ENCODE data around the gene ADD2. TPM values are rescaled to one million over a fixed set of nuclear protein-coding genes. Genes with fewer than 3 reads are reported as not detected.
"Not testable (repeated sequence)": the region's sequence is repeated elsewhere in the genome, so short reads cannot be mapped to it uniquely, and the experiment has no call there.

ADD2 gene
- total RNA-seq, 1 donor from 2014 or later: 4.8 TPM

GRCh38 chr2:70743677-70744076, 24.3 kb downstream of the ADD2 start:
- Mint-ChIP-seq H3K4me3 (ENCODE audit: unreplicated experiment) (no peak overlapping the region), H3K36me3 (ENCODE audit: low read depth, unreplicated experiment) (no peaks in the 10 kb centered on the region), H3K27ac (ENCODE audit: unreplicated experiment) (no peak overlapping the region), H3K27me3 (ENCODE audit: low read depth, unreplicated experiment) (peaks cover 2% of the 10 kb centered on the region), H3K9me3 (ENCODE audit: unreplicated experiment) (no peaks in the 10 kb centered on the region), H3K4me1 (ENCODE audit: low read depth, unreplicated experiment) (no peaks in the 10 kb centered on the region)
- H3K27ac ChIP-seq (ENCODE audit: low read depth, low read length): no peak overlapping the region
- H3K4me2 ChIP-seq (ENCODE audit: low read length): no peak overlapping the region
- H3K9ac ChIP-seq (ENCODE audit: low read length): no peak overlapping the region
- no peak for TF ChIP-seq EZH2 (IDR thresholded peaks at IDR 0.05; ENCODE audit: insufficient read depth, low read length)
- no peak for TF ChIP-seq CTCF (IDR thresholded peaks at IDR 0.05; ENCODE audit: insufficient read depth, low read depth, low read length)
- H3K36me3 ChIP-seq (ENCODE audit: insufficient read depth, low read length): no peaks in the 10 kb centered on the region
- H3K4me1 ChIP-seq (ENCODE audit: insufficient read depth, low read length): peaks cover 2% of the 10 kb centered on the region
- DNase-seq (ENCODE audit: low read depth) (no peak), FAIRE-seq (no peak)
- no peaks in the 10 kb centered on the region for H3K9me3 ChIP-seq (ENCODE audit: insufficient read depth, low read depth, low read length)
- no peaks in the 10 kb centered on the region for H3K27me3 ChIP-seq (ENCODE audit: insufficient read depth, low read length)
- H2AFZ ChIP-seq (ENCODE audit: low read depth, low read length): no peak overlapping the region
- no peak overlapping the region for H3K4me3 ChIP-seq (ENCODE audit: insufficient read depth, low read depth, low read length)
- H3K79me2 ChIP-seq (ENCODE audit: insufficient read depth, low read length): no peaks in the 10 kb centered on the region
- H4K20me1 ChIP-seq (ENCODE audit: insufficient read depth, low read length): no peaks in the 10 kb centered on the region

- Histone ChIP-seq H3K79me2 (ENCODE audit: insufficient read depth, low read length) (no peaks in the 10 kb centered on the region), H4K20me1 (ENCODE audit: insufficient read depth, low read length) (no peaks in the 10 kb centered on the region)
Measured at GRCh38 chr2:70743068-70743467, 24.9 kb downstream of the ADD2 start.

GRCh38 chr2:70739492-70739891, 28.5 kb downstream of the ADD2 start:
- H3K4me3 ChIP-seq (ENCODE audit: insufficient read depth, low read depth, low read length); H3K27ac Mint-ChIP-seq (ENCODE audit: unreplicated experiment); H3K27me3 ChIP-seq (ENCODE audit: insufficient read depth, low read length); H3K4me2 ChIP-seq (ENCODE audit: low read length); H3K36me3 ChIP-seq (ENCODE audit: insufficient read depth, low read length); H3K4me1 ChIP-seq (ENCODE audit: insufficient read depth, low read length); H3K9me3 ChIP-seq (ENCODE audit: insufficient read depth, low read depth, low read length); H3K9ac ChIP-seq (ENCODE audit: low read length); H3K36me3 Mint-ChIP-seq (ENCODE audit: low read depth, unreplicated experiment); DNase-seq (ENCODE audit: low read depth); H2AFZ ChIP-seq (ENCODE audit: low read depth, low read length); H3K27ac ChIP-seq (ENCODE audit: low read depth, low read length); H3K4me3 Mint-ChIP-seq (ENCODE audit: unreplicated experiment); H3K4me1 Mint-ChIP-seq (ENCODE audit: low read depth, unreplicated experiment); H3K79me2 ChIP-seq (ENCODE audit: insufficient read depth, low read length); FAIRE-seq; H4K20me1 ChIP-seq (ENCODE audit: insufficient read depth, low read length); H3K27me3 Mint-ChIP-seq (ENCODE audit: low read depth, unreplicated experiment); H3K9me3 Mint-ChIP-seq (ENCODE audit: unreplicated experiment): not testable (repeated sequence)

More at GRCh38 chr2:70743068-70743467, 24.9 kb downstream of the ADD2 start:
- Mint-ChIP-seq H3K4me1 (ENCODE audit: low read depth, unreplicated experiment) (no peaks in the 10 kb centered on the region), H3K36me3 (ENCODE audit: low read depth, unreplicated experiment) (no peaks in the 10 kb centered on the region), H3K27ac (ENCODE audit: unreplicated experiment) (no peak overlapping the region), H3K4me3 (ENCODE audit: unreplicated experiment) (no peak overlapping the region), H3K9me3 (ENCODE audit: unreplicated experiment) (no peaks in the 10 kb centered on the region), H3K27me3 (ENCODE audit: low read depth, unreplicated experiment) (peaks cover 2% of the 10 kb centered on the region)
- no peak overlapping the region for H3K27ac ChIP-seq (ENCODE audit: low read depth, low read length)
- no peaks in the 10 kb centered on the region for H3K36me3 ChIP-seq (ENCODE audit: insufficient read depth, low read length)
- H3K4me1 ChIP-seq (ENCODE audit: insufficient read depth, low read length): peaks cover 2% of the 10 kb centered on the region
- no peak overlapping the region for H2AFZ ChIP-seq (ENCODE audit: low read depth, low read length)
- no peak overlapping the region for H3K4me3 ChIP-seq (ENCODE audit: insufficient read depth, low read depth, low read length)
- H3K4me2 ChIP-seq (ENCODE audit: low read length): no peak overlapping the region
- H3K9ac ChIP-seq (ENCODE audit: low read length): no peak overlapping the region
- DNase-seq (ENCODE audit: low read depth) (no peak), FAIRE-seq (no peak)
- H3K9me3 ChIP-seq (ENCODE audit: insufficient read depth, low read depth, low read length): no peaks in the 10 kb centered on the region
- TF ChIP-seq EZH2 (IDR thresholded peaks at IDR 0.05; ENCODE audit: insufficient read depth, low read length) (no peak), CTCF (IDR thresholded peaks at IDR 0.05; ENCODE audit: insufficient read depth, low read depth, low read length) (no peak)
- no peaks in the 10 kb centered on the region for H3K27me3 ChIP-seq (ENCODE audit: insufficient read depth, low read length)
